ENCODE measurements around the gene ADAMTSL2.

ADAMTSL2 gene

DNA sequence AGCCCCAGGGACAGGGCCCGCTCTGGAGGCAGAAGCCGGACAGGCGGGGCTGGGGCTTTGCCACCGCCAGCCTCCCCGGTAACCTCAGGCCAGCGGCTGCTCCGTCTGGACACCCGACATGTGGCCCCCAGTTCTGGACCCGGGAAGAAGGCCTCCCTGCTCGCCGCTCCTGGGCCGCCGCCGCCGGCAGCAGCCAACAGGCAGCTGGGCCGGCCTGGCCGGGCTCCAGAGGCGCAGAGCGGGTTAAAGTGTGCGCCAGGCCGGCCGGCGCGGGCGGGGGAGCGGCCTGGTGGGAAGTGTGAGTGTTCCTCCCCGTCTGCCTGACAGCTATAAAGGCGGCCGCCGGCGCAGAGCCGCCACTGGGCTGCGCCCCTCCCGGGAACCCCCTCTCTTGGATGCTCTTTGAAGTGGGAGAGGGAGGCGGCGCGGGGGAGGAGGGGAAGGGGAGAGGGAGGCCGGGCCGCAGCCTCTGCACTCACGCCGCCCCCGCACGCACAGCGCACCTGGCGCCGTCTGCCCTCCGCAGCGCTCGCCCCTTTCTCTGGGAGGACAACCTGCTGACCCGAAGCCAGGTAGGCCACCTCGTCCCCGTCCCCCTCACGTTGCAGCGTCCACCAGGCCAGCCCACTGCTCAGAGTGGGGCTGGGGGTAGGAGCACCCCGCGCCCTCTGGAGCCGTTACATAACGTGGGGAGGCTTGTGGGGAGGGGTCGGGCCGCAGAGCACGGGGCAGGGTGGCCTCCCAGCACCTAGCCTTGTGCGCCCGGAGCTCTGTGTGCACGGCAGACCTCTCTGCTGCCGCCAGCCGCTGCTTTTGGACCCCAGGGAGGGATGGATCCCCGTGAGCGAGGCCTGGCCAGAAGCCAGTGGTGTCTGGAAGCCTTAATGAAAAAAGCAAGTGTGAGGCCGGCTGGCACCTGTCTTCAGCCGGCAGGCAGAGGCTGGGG lies at the start of gene ADAMTSL2:
Gene ADAMTSL2 (plus strand): TSS at position 359 of the 946 bp plus-strand sequence. CDS start 2,009 bp downstream, outside the sequence.
- DNase-seq (ENCODE audit: low spot score) = no peak
- FAIRE-seq = no peak

DNA sequence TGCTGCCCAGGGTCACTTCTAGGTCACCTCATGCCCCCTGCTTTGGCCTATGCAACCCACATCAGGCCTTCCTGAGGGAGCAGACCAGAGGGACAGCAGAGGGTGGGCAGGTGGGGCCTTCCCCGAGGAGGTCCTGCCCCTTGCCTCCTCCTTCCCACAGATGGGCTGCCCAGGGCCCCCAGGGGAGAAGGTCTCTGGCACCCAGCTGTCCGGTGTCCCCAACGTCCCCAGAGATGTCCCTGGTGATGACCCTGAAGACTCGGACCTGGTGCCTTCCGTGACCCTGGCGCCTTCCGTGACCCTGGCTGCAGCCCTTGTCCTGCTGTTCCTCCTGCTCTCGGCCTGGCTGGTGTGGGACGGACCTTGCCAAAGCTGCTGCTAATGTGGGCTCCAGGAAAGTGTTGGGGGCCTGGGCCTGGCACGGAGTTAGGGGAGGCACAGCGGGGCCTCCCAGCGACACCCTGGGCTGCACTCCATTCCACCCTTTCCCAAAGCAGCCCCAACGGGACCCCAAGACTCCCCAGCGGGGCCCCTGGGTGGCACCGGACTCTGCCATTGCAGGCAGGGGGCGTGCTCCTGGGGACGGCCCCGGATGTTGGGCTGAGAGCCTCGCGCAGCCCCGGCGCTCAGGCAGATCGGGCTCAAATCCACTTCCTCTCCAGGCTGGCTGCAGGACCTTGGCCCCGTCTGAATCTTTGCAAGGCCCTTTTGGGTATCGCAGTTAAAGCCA lies 48.8 kb upstream of the ADAMTSL2 start:
- DNase-seq (ENCODE audit: low spot score) (no peak), FAIRE-seq (no peak)

DNA sequence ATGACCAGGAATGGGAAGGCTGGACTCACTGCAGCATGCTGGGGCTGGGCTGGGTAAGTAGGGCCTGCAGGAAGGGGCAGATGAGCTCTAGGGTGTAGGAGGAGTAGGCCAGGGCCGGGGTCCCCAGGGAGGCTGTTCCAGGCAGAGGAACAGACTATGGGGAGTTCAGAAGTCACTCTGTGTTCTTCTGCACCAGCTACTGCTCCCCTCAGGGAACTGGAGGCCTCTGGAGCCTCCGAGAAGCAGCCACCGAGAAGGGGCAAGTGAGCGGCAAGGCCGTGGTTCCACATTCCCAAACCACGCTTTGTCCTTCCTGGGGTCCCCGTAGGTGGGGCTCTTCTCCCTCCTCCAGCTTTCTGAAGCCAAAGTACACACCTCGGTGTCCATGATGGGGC lies 47.2 kb upstream of the ADAMTSL2 start:
- DNase-seq (ENCODE audit: low spot score) (no peak), FAIRE-seq (no peak)

GRCh38 chr9:133488686-133489252 lies 45.7 kb upstream of the ADAMTSL2 start:
- no peak for DNase-seq (ENCODE audit: low spot score)
- FAIRE-seq = no peak

GRCh38 chr9:133489253-133490190 lies 45.0 kb upstream of the ADAMTSL2 start:
- FAIRE-seq (no peak), DNase-seq (ENCODE audit: low spot score) (no peak)

- no peak for DNase-seq (ENCODE audit: low spot score)
- no peak for FAIRE-seq
Observed at GRCh38 chr9:133490201-133490681, 44.3 kb upstream of the ADAMTSL2 start.

GRCh38 chr9:133490865-133491655 lies 43.4 kb upstream of the ADAMTSL2 start:
- DNase-seq (ENCODE audit: low spot score) (no peak), FAIRE-seq (no peak)

DNA sequence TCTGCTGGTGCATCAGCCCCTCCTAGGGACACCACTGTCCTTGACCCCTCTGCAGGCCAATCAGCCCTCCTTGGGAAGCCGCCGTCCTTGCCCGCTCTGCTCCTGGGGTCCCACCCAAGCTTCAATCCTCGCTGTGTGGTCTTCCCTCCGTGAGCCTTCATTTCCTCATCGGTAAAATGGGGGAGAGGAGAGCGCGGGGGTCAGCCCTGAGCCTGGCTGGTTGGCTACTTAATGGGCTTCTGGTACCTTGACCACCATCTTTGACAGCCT lies 42.9 kb upstream of the ADAMTSL2 start:
- DNase-seq (ENCODE audit: low spot score) (no peak), FAIRE-seq (no peak)

DNA sequence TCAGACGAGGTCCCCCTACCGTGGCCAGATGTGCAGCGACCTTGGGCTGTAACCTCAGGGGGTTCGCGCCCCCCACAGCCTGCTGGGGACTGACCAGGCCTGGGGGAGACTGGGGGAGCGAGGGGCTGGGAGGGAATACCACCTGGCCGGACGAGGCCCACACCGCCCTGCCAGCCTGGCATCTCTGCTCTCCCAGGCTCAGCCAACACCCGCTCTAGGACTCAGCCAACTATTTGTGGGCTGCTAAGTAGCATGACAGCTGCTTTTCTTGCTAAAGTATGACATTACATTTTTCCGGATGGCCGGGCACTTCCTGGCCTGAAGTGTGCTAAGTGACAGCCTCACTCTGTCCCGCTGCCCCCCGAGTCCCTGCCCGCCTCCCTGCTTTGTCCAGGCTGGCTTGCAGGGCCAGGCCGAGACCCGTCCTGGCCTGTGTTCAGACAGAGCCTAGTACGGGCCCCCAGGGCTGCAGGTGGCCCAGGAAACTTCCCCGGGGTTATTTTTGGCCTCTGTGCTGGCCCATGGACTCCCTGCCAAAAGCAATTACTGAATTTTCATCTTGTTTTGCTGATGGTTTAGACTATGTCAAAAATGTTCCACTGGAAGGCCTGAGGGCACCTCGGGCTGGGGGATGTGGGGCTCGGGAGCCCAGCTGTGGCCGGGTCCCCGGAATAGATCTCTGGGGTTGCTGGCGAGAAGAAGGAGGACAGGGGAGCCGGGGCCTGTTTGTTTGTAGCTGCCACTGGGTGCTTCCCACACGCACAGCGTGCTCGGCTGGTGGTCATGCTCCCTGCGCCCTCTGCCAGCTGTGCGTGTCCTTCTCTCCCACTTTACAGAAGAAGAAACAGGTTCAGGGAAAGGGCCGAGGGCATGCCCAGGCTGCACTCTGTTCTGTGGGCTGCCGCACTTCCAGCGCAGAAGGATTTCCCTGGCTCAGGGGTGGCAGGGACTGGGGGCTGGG lies 42.2 kb upstream of the ADAMTSL2 start:
- DNase-seq (ENCODE audit: low spot score) (no peak), FAIRE-seq (no peak)

- FAIRE-seq (no peak), DNase-seq (ENCODE audit: low spot score) (no peak)
Observed at GRCh38 chr9:133493428-133493827, 41.1 kb upstream of the ADAMTSL2 start.

DNA sequence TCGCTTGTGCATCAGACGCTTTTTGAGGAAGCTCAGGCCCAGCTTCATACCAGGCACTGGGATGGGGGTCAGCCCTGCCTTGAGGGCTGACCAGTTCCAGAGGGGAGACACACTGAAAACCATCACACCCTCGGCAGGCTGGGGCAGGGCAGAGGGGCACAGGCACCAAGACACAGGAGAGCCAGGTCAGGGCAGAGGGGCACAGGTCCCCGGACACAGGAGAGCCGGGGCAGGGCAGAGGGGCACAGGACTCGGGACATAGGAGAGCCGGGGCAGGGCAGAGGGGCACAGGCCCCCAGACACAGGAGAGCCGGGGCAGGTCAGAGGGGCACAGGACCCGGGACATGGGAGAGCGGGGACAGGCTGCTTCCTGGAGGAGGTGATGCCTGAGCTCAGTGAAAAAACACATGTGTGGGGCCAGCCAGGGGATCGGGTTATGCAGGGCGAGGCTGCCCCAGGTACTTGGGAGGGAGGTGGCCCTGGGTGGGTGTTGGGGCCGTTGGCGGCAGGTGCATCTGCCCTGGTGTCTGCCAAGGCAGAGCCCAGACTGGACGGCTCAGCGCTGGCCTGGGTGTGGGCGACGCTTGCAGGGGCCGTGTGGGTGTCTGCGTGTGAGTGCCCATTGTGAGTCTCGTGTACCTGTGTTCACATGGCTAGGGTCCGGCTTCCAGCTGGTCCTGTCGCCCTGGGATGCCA lies 40.5 kb upstream of the ADAMTSL2 start:
- FAIRE-seq = no peak
- DNase-seq (ENCODE audit: low spot score) = no peak

DNA sequence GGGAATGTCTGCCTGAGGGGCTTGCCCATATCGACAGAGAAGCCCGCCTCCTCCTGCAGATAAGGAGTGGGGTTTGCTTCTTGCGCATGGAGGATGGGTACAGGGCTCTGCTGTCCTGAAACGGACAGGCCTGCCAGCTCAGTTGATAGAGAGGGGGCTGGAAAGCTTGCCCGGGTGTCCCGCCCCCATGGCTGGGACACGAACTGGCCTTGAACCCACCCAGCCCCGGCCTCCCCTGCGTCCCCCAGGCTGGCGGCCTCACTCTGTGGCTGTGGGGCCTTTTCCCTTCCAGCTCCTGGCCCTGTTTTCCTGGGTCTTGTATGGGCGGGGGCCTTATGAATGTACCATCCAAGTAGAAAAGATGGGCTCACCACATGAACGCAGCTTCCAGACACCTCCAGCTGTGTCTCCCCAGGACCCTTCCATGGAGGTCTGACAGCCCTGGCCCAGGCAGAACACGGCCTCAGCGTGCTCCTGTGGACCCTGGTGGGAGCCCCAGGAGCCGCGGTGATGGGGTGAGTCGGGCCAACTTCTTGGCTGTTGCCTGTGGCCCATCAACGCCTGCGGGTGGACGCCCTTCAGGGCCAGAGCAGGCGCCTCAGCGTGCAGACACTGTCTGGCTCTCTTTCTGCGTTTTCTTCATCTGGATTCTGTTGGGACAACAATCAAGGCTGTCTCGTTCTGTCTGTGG lies 39.7 kb upstream of the ADAMTSL2 start:
- DNase-seq (ENCODE audit: low spot score) = no peak
- no peak for FAIRE-seq

- no peak for FAIRE-seq
- no peak for DNase-seq (ENCODE audit: low spot score)
Observed at GRCh38 chr9:133495327-133496293, 38.9 kb upstream of the ADAMTSL2 start.

- no peak for FAIRE-seq
- DNase-seq (ENCODE audit: low spot score) = no peak
Observed at GRCh38 chr9:133496861-133497842, 37.4 kb upstream of the ADAMTSL2 start.

- no peak for FAIRE-seq
- no peak for DNase-seq (ENCODE audit: low spot score)
Observed at GRCh38 chr9:133499132-133499891, 35.2 kb upstream of the ADAMTSL2 start.
